Measurements from ENCODE around the gene TRPM5. TPM values are rescaled to one million over a fixed set of nuclear protein-coding genes. Genes with fewer than 3 reads are reported as not detected.

Gene TRPM5
- total RNA-seq, 4 donors from 2014 or later, result not detected

DNA sequence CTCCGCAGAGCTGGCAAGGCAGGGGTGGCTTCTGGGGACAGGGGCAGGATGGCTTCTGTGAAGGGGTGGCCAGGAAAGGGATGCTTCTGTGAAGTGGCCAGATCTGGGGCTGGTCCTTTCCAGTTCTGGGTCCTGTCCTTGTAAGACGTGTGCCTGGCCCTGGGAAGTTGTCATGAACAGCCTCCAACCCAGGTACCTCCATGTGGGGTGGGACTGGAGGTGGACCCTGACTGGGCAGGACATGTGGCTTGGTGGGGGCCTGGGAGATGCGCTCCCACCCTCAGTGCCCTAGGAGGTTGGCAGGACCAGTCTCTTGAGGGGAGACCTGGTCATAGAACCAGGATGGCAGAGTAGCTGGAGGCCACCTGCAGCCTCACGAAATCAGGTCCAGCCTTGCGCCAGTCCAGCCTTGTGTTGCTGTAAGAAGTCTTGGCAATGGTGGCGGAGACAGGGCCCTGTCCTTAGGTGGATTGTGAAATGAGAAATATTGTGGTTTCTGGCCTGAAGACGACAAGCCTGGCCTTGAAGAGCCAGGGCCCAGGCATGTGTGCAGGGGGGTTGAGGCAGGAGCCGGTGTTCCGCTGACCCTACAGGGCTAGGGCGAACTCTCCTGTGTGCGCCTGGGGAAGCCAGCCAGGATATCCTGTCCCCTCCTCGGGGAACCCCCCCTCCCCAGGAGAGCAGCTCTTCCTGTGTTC, 3.1 kb upstream of the TRPM5 start:
- intact Hi-C loops (cut with DNase I), result no loop called here
- H3K27me3 ChIP-seq, result peaks cover 0 to 99% (median 24%) of the 10 kb centered on the region in 4 donors
- DNase-seq (ENCODE audit: extremely low spot score), result no peak
- 72% methylated on average over 8 of the region's 12 CpGs for WGBS
- peaks cover 0 to 9% (median 0%) of the 10 kb centered on the region in 4 donors for H3K9me3 ChIP-seq
- no peak overlapping the region for H3K4me3 ChIP-seq
- peaks cover 25 to 32% (median 30%) of the 10 kb centered on the region in 4 donors for H3K4me1 ChIP-seq
- TF ChIP-seq EP300 (IDR thresholded peaks at IDR 0.05) (no peak), POLR2AphosphoS5 (IDR thresholded peaks at IDR 0.05) (no peak), POLR2A (IDR thresholded peaks at IDR 0.05; ENCODE audit: low read depth) (no peak)
- TF ChIP-seq, protein P1, sequence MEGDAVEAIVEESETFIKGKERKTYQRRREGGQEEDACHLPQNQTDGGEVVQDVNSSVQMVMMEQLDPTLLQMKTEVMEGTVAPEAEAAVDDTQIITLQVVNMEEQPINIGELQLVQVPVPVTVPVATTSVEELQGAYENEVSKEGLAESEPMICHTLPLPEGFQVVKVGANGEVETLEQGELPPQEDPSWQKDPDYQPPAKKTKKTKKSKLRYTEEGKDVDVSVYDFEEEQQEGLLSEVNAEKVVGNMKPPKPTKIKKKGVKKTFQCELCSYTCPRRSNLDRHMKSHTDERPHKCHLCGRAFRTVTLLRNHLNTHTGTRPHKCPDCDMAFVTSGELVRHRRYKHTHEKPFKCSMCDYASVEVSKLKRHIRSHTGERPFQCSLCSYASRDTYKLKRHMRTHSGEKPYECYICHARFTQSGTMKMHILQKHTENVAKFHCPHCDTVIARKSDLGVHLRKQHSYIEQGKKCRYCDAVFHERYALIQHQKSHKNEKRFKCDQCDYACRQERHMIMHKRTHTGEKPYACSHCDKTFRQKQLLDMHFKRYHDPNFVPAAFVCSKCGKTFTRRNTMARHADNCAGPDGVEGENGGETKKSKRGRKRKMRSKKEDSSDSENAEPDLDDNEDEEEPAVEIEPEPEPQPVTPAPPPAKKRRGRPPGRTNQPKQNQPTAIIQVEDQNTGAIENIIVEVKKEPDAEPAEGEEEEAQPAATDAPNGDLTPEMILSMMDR (IDR thresholded peaks at IDR 0.05), result no peak
- H3K36me3 ChIP-seq, result no peaks in the 10 kb centered on the region
- H3K27ac ChIP-seq (replicated peaks in 1 of 4), result no peak overlapping the region

DNA sequence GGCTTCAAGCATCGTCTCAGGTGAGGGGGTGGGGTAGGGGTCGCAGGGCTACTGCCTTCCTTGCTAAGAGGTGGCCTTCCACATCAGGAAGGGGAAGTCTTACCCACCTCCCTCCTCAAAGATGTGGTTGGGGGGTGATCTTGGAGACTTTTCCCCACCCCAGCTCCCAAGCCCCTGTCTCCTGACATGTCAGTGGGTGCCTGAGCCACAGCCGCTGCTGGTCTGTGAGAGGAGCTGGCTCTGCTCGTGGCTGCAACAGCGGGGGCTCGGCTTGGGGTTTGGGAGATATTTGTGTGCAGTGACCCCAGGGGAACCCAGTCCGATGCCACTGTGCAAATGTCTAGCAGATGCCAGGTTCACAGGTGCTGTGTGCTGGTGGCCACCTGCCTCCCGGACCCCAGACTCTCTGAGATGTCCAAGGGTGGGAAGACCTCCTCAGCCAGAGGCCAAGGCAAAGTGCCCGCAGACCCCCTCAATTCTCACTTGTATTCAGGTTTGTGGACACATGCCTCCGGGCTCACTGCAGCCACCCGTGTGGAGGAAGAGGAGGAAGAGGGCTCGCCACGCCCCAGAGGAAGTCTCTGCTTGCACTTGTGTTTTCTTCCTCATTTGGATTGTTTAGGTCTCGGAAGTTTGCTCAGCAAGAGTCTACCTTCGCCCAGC, 2.4 kb upstream of the TRPM5 start:
- Histone ChIP-seq H3K4me3 (peak overlapping the region in 2 of 4 donors; percentile 46 to 60), H3K9me3 (peaks cover 0 to 9% (median 0%) of the 10 kb centered on the region in 4 donors), H3K27me3 (peaks cover 0 to 93% (median 24%) of the 10 kb centered on the region in 4 donors), H3K27ac (replicated peaks in 1 of 4) (no peak overlapping the region), H3K4me1 (peaks cover 25 to 32% (median 30%) of the 10 kb centered on the region in 4 donors), H3K36me3 (no peaks in the 10 kb centered on the region)
- no peak for DNase-seq (ENCODE audit: extremely low spot score)
- WGBS, result 82% methylated on average over 10 of the region's 15 CpGs
- TF ChIP-seq POLR2A (IDR thresholded peaks at IDR 0.05; ENCODE audit: low read depth), result no peak
- TF ChIP-seq POLR2AphosphoS5 (IDR thresholded peaks at IDR 0.05), result no peak
- TF ChIP-seq EP300 (IDR thresholded peaks at IDR 0.05), result no peak
- TF ChIP-seq, protein P1 (IDR thresholded peaks at IDR 0.05), result no peak
- intact Hi-C loops (cut with DNase I), result no loop called here

DNA sequence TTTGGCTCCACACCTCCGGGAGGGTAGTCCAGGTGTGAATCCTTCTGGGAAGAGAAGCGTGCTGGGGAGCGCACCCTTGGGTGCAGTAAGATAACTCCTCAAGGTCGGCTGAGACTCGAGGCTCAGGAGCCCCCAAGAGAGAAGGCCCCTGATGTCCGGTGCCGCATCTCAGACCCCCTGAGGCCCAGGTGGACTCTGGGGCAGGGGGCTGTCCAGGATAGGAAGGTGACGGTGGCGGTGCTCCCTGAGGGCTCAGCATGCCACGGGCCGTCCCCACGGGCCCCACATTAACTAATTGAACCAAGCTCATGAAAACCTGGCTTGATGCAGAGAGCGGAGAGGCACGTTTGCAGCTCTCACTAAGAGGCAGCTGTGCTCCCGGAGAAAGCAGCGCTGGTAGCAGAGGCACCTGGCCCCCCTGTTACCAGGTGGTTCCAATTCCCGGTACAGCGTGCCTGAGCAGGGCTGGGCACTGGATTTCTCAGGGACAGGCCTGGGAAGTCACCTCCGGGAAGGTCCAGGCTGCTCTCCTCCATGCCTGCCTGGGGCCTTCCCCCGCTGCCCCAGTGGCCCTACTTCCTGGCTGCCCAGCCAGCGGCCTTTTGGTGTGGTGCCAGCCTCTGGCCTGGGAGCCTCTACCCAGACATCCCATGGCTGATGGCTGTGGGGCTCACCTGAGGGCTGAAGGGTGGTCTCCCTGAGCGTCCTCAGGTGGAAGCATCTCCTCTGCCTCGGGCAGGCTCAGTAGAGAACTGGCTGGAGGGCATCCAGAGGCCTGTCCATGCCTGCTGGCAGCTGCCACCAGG, 1.6 kb upstream of the TRPM5 start:
- Histone ChIP-seq H3K4me1 (peaks cover 25 to 32% (median 30%) of the 10 kb centered on the region in 4 donors), H3K27me3 (peaks cover 0 to 93% (median 24%) of the 10 kb centered on the region in 4 donors), H3K36me3 (no peaks in the 10 kb centered on the region), H3K9me3 (peaks cover 0 to 9% (median 0%) of the 10 kb centered on the region in 4 donors), H3K4me3 (peak overlapping the region; percentile 39 to 60 (median 43)), H3K27ac (replicated peaks in 1 of 4) (no peak overlapping the region)
- DNase-seq (ENCODE audit: extremely low spot score), result no peak
- TF ChIP-seq, protein P1 (IDR thresholded peaks at IDR 0.05), result no peak
- TF ChIP-seq EP300 (IDR thresholded peaks at IDR 0.05), result no peak
- intact Hi-C loops (cut with DNase I), result no loop called here
- 76% methylated on average over 15 of the region's 23 CpGs for WGBS

DNA sequence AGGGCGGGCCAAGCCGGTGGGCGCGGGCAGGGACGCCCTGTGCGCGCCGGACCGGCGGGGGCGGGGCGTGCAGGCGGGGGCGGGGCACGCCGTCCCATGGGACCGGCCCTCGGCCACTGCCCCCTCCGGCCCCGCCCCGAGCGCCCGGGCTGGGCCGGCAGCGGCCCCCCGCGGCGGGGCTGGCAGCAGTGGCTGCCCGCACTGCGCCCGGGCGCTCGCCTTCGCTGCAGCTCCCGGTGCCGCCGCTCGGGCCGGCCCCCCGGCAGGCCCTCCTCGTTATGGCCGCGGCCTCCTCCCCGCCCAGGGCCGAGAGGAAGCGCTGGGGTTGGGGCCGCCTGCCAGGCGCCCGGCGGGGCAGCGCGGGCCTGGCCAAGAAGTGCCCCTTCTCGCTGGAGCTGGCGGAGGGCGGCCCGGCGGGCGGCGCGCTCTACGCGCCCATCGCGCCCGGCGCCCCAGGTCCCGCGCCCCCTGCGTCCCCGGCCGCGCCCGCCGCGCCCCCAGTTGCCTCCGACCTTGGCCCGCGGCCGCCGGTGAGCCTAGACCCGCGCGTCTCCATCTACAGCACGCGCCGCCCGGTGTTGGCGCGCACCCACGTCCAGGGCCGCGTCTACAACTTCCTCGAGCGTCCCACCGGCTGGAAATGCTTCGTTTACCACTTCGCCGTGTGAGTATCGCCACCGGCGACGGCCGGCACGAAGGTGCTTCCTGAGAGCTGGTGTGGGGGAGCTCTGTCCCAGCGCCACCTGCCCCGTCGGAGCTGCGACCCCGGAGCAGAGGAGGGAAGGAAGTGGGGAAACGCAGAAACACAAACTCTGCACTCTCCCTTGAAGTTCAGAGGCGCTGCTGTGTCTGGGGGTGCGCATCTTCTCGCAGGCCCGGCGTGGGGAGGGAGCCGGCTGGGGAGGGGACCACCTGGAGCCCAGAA, 769 bp upstream of the TRPM5 start, which contains the start of gene KCNQ1:
Gene KCNQ1 (plus strand): TSS at position 188 of the 925 bp plus-strand sequence. CDS start 91 bp downstream, at position 279.
- 16% methylated on average over 16 of the region's 116 CpGs for WGBS

More for the DNA sequence above, 769 bp upstream of the TRPM5 start, which contains the start of gene KCNQ1:
- peaks cover 25 to 32% (median 30%) of the 10 kb centered on the region in 4 donors for H3K4me1 ChIP-seq
- no peaks in the 10 kb centered on the region for H3K36me3 ChIP-seq
- no peak for DNase-seq (ENCODE audit: extremely low spot score)
- H3K27ac ChIP-seq (replicated peaks in 1 of 4), result no peak within 1 kb of the TSS
- intact Hi-C loops (cut with DNase I), result no loop called here
- TF ChIP-seq POLR2AphosphoS5 (IDR thresholded peaks at IDR 0.05), result no peak
- TF ChIP-seq, protein P1 (IDR thresholded peaks at IDR 0.05), result no peak
- TF ChIP-seq POLR2A (IDR thresholded peaks at IDR 0.05; ENCODE audit: low read depth), result no peak
- TF ChIP-seq EP300 (IDR thresholded peaks at IDR 0.05), result no peak
- H3K9me3 ChIP-seq, result peaks cover 0 to 9% (median 0%) of the 10 kb centered on the region in 4 donors
- H3K4me3 ChIP-seq, result peak within 1 kb of the TSS; percentile 39 to 60 (median 43)
- H3K27me3 ChIP-seq, result peaks cover 0 to 93% (median 24%) of the 10 kb centered on the region in 4 donors

Data from esophagus muscularis mucosa (tissue), 4 donors.